ENCODE data around the gene SOX15. TPM values are rescaled to one million over a fixed set of nuclear protein-coding genes. Genes with fewer than 3 reads are reported as not detected.

Gene SOX15
- total and polyA plus RNA-seq, 11 donors = 0.32 to 8.0 (median 1.2) TPM; not detected in 1

- 69 to 93% (median 86%) methylated on average over 2 of the region's 2 CpGs for WGBS, 4 donors
- H3K27me3 ChIP-seq = no peaks in the 10 kb centered on the region
Observed at GRCh38 chr17:7633093-7633492, 43.2 kb upstream of the SOX15 start.

GRCh38 chr17:7632492-7632894, 42.6 kb upstream of the SOX15 start:
- Histone ChIP-seq H3K4me1 (peaks cover 0 to 19% (median 4%) of the 10 kb centered on the region in 12 donors), H3K36me3 (no peaks in the 10 kb centered on the region), H3K27ac (no peak overlapping the region), H3K9me3 (no peaks in the 10 kb centered on the region), H3K4me3 (no peak overlapping the region), H3K27me3 (no peaks in the 10 kb centered on the region)
- WGBS, 4 donors = 44 to 59% (median 50%) methylated on average over 6 of the region's 6 CpGs
- TF ChIP-seq CTCF (IDR thresholded peaks at IDR 0.05) (peak; percentile 19 to 57 (median 36)), POLR2A (IDR thresholded peaks at IDR 0.05) (no peak)
- peak in 1 of 4 donors; percentile 21 for ATAC-seq
- intact Hi-C loops (cut with DNase I) = loop anchor here in 7 of 10 donors (2.0 to 5.0 kb wide), 3 partner anchors 54 to 56 kb away; partner anchors contain the start of genes WRAP53 (in 6 of the 7) and TP53 (in 5 of the 7)
- no peak for DNase-seq

More at GRCh38 chr17:7633093-7633492, 43.2 kb upstream of the SOX15 start:
- Histone ChIP-seq H3K4me1 (peaks cover 0 to 16% (median 2%) of the 10 kb centered on the region in 12 donors), H3K4me3 (no peak overlapping the region), H3K9me3 (no peaks in the 10 kb centered on the region), H3K27ac (no peak overlapping the region), H3K36me3 (no peaks in the 10 kb centered on the region)
- intact Hi-C loops (cut with DNase I) = loop anchor here in 7 of 10 donors (2.0 to 5.0 kb wide), 3 partner anchors 54 to 56 kb away; partner anchors contain the start of genes WRAP53 (in 6 of the 7) and TP53 (in 5 of the 7)
- no peak for DNase-seq
- no peak for ATAC-seq
- TF ChIP-seq POLR2A (IDR thresholded peaks at IDR 0.05) = no peak
- TF ChIP-seq CTCF (IDR thresholded peaks at IDR 0.05) = no peak

GRCh38 chr17:7631398-7632380, 41.8 kb upstream of the SOX15 start:
- peak in 1 of 5 donors; percentile 39 for DNase-seq
- no peaks in the 10 kb centered on the region for H3K9me3 ChIP-seq
- H3K4me1 ChIP-seq = peaks cover 0 to 22% (median 8%) of the 10 kb centered on the region in 12 donors
- no peak overlapping the region for H3K27ac ChIP-seq
- H3K4me3 ChIP-seq = no peak overlapping the region
- TF ChIP-seq POLR2A (IDR thresholded peaks at IDR 0.05) (no peak), CTCF (IDR thresholded peaks at IDR 0.05) (no peak)
- intact Hi-C loops (cut with DNase I) = loop anchor here in 7 of 10 donors (2.0 to 5.0 kb wide), 3 partner anchors 55 to 57 kb away; partner anchors contain the start of genes WRAP53 (in 6 of the 7) and TP53 (in 5 of the 7)
- no peak for ATAC-seq
- 25 to 37% (median 29%) methylated on average over 8 to 11 of the region's 11 CpGs for WGBS, 4 donors
- H3K27me3 ChIP-seq = no peaks in the 10 kb centered on the region
- H3K36me3 ChIP-seq = no peaks in the 10 kb centered on the region
